Measurements from ENCODE around the gene SUV39H1.

The SUV39H1 gene

GRCh38 chrX:48752498-48752897 is 56.0 kb downstream of the SUV39H1 start:
- Histone ChIP-seq H3K9ac (ENCODE audit: low read depth in 1 of 2, low read length in 2 of 2) (no peak overlapping the region), H3K4me3 (ENCODE audit: low read depth in 1 of 2, low read length in 2 of 2) (no peak overlapping the region), H3K27me3 (ENCODE audit: control insufficient read depth in 1 of 2, insufficient read depth in 2 of 2, low read length in 2 of 2) (no peaks in the 10 kb centered on the region), H3K4me1 (ENCODE audit: control insufficient read depth in 1 of 2, insufficient read depth in 2 of 2, low read length in 2 of 2) (no peaks in the 10 kb centered on the region), H3K27ac (ENCODE audit: low read depth, low read length) (no peak overlapping the region), H3K36me3 (ENCODE audit: control insufficient read depth in 1 of 2, insufficient read depth in 2 of 2, low read length in 2 of 2) (no peaks in the 10 kb centered on the region), H3K9me3 (ENCODE audit: control insufficient read depth in 1 of 2, low read length in 2 of 2) (no peaks in the 10 kb centered on the region)

- Histone ChIP-seq H3K9ac (ENCODE audit: low read depth in 1 of 2, low read length in 2 of 2) (no peak overlapping the region), H3K4me3 (ENCODE audit: low read depth in 1 of 2, low read length in 2 of 2) (no peak overlapping the region), H3K36me3 (ENCODE audit: control insufficient read depth in 1 of 2, insufficient read depth in 2 of 2, low read length in 2 of 2) (no peaks in the 10 kb centered on the region), H3K27me3 (ENCODE audit: control insufficient read depth in 1 of 2, insufficient read depth in 2 of 2, low read length in 2 of 2) (no peaks in the 10 kb centered on the region), H3K9me3 (ENCODE audit: control insufficient read depth in 1 of 2, low read length in 2 of 2) (no peaks in the 10 kb centered on the region), H3K27ac (ENCODE audit: low read depth, low read length) (no peak overlapping the region), H3K4me1 (ENCODE audit: control insufficient read depth in 1 of 2, insufficient read depth in 2 of 2, low read length in 2 of 2) (no peaks in the 10 kb centered on the region)
Observed at GRCh38 chrX:48753708-48754228, 57.2 kb downstream of the SUV39H1 start.

DNA sequence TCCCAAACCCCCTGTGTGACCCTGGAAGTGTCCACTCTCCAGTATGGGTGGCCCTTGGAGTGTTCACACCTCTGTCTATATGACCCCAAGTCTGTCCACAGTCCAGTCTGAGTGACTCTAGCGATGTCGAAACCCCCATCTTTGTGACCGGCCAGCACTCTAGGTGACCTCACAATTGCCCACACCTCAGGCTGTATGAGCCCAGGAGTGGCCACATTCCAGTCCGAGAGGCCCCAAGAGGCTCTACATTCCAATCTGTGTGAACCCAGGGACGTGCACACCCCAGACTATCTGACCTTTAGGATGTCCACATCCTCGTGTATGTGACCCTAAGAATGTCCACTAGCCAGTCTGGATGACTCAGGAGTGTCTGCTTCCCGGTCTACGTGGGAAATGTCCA is 57.7 kb downstream of the SUV39H1 start:
- Histone ChIP-seq H3K4me1 (ENCODE audit: control insufficient read depth in 1 of 2, insufficient read depth in 2 of 2, low read length in 2 of 2) (no peaks in the 10 kb centered on the region), H3K27ac (ENCODE audit: low read depth, low read length) (no peak overlapping the region), H3K36me3 (ENCODE audit: control insufficient read depth in 1 of 2, insufficient read depth in 2 of 2, low read length in 2 of 2) (no peaks in the 10 kb centered on the region), H3K9me3 (ENCODE audit: control insufficient read depth in 1 of 2, low read length in 2 of 2) (no peaks in the 10 kb centered on the region), H3K4me3 (ENCODE audit: low read depth in 1 of 2, low read length in 2 of 2) (no peak overlapping the region), H3K27me3 (ENCODE audit: control insufficient read depth in 1 of 2, insufficient read depth in 2 of 2, low read length in 2 of 2) (no peaks in the 10 kb centered on the region), H3K9ac (ENCODE audit: low read depth in 1 of 2, low read length in 2 of 2) (no peak overlapping the region)
